ENCODE measurements around the gene TANC1.
A peak's percentile ranks its signal among the peaks of the same experiment; 100 is the strongest.

TANC1 gene

DNA sequence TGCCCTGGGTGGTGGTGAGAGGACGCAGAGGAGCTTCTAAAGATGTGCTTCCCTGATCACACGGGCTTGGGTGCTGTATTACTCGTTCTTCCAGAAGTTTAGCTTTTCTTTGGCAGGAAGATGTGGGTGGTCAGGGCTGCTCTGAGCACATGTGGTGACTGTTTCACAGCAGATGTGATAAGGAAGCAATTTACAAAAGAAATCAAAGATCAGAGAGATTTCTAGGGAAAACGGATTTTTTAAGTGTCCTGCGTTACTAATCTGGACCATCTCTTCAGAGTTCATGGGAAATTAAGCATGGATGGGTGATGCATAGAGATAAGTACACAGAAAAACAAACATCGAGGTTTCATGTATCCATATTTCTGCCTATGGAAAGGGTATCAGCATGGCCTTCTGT is 218.7 kb downstream of the TANC1 start:
- DNase-seq (ENCODE audit: insufficient read length, low spot score) (no peak), FAIRE-seq (no peak)
- no peak for TF ChIP-seq POLR2A (IDR thresholded peaks at IDR 0.05; ENCODE audit: low read depth, low read length)

DNA sequence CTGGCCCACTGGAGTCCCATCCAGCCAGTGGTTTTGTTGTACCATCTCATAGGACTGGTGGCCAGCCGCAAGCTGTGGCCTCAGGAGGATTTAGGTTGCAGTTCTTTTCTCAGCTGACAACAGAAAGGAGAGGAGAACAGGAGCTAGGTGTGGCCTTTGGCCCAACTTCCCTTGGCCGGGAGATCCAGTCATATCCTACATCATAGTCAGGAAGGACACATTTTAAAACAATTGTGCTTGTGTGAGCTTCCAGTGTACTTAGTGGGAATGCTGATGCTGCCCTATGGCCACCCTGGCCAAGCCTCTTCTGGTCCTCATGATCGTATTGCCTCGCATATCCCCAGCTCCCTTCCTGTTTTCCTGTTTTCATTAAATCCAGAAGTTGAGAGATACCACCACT is 220.0 kb downstream of the TANC1 start:
- no peak for TF ChIP-seq POLR2A (IDR thresholded peaks at IDR 0.05; ENCODE audit: low read depth, low read length)
- no peak for DNase-seq (ENCODE audit: insufficient read length, low spot score)
- FAIRE-seq = no peak

DNA sequence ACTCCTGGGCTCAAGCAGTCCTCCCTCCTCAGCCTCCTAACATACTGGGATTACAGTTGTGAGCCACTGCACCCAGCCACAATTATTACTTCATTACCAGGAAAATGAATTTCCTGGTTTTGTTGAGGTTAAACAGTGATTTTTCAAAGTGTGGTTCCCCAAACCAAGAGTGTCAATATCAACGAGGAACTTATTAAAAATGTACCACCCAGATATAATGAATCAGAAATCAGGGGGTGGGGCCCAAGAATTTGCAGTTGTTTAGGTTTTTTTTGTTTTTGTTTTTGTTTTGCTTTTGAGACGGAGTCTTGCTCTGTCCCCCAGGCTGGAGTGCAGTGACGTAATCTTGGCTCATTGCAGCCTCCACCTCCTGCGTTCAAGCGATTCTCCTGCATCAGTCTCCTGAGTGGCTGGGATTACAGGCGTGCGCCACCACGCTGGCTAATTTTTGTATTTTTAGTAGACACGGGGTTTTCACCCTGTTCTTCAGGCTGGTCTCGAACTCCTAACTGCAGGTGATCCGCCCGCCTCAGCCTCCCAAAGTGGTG is 224.0 kb downstream of the TANC1 start:
- DNase-seq (ENCODE audit: insufficient read length, low spot score) (no peak), FAIRE-seq (no peak)
- no peak for TF ChIP-seq POLR2A (IDR thresholded peaks at IDR 0.05; ENCODE audit: low read depth, low read length)

DNA sequence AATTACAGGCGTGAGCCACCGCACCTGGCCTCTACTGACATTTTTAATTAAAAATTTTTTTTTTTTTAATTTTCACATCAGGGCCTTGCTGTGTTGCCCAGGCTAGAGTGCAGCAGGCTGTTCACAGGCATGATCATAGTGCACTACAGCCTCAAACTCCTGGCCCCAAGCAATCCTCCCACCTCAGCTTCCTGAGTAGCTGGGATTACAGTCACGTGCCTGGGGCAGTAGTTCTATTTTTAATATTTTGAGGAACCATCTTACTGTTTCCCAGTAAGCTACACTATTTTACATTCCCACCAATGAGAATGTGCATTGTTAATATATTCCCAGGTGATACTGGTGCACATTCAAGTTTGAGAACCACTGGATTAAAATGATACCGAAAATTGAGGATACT is 225.4 kb downstream of the TANC1 start:
- no peak for FAIRE-seq
- no peak for DNase-seq (ENCODE audit: insufficient read length, low spot score)
- TF ChIP-seq POLR2A (IDR thresholded peaks at IDR 0.05; ENCODE audit: low read depth, low read length) = no peak

DNA sequence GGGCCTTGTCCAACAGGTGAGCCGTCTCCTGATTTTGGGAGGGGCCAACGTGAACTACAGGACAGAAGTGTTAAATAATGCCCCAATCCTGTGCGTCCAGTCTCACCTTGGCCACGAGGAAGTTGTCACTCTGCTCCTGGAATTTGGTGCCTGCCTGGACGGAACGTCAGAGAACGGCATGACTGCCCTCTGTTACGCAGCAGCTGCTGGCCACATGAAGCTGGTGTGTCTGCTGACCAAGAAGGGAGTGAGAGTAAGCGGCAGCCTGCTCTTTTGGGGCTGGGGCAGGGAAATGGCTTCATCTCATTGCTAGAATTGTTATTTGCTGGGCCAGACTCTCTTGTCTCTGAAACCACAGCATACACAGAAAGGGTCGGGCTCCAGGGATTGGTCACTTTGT is 225.8 kb downstream of the TANC1 start:
- no peak for DNase-seq (ENCODE audit: insufficient read length, low spot score)
- TF ChIP-seq POLR2A (IDR thresholded peaks at IDR 0.05; ENCODE audit: low read depth, low read length) = no peak
- no peak for FAIRE-seq

DNA sequence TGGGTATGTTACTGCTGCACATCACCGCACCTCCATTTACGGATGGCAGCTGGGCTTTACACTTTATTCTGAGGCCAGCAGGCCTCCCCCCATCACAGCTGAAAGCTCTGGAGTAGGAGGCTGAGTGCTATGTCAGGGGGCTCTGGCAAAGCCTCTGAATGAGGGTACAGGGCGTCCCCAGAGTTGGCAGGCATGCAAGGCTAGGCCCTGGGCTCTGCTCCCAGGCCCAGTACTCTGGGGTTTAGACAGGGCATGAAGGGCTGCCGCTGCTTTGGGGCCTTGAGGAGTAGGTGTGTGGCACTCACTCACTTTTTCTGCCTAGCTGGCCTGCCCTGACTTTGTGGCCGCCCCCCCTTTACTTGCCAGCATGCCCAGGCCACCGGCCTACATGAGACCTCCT is 227.3 kb downstream of the TANC1 start:
- no peak for DNase-seq (ENCODE audit: insufficient read length, low spot score)
- no peak for TF ChIP-seq POLR2A (IDR thresholded peaks at IDR 0.05; ENCODE audit: low read depth, low read length)
- FAIRE-seq = no peak

DNA sequence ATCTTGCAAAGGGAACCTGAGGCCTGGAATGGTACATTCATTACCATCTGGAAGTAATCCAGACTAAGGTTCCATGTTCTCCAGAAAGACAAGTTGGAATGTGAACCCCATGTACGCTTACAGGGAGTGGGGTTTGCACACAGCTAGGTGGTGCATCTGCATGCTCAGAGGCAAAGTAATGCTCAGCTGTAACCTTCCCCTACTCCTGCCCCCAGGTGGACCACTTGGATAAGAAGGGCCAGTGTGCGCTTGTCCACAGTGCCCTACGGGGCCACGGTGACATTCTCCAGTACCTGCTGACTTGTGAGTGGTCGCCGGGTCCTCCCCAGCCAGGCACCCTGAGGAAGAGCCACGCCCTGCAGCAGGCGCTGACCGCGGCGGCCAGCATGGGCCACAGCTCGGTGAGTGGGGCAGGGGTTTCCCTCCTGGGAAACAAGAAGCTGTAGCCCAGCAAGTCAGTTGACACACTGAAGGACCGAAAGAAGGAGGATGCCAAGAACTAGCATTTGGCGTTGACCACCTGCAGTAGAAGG is 228.0 kb downstream of the TANC1 start:
- DNase-seq (ENCODE audit: insufficient read length, low spot score) (no peak), FAIRE-seq (no peak)
- TF ChIP-seq POLR2A (IDR thresholded peaks at IDR 0.05; ENCODE audit: low read depth, low read length) = no peak

DNA sequence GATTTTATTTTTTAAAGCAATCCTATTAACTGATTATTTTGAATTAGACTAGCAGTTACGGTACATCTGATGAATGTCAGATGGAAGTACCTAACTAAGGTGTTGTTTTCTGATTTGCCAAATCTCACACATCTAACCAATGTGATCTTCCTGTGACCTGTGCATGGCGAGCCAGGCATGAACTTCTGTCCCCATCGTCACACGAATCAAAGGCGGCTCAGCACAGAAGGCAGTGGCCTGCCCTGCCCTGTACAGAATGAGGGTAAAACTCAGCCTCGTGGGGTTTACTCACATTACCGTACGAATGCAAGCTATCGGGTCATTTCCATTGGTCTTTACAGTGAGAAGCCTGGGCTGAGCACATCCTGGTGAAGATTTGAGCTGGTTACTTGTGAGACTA is 230.8 kb downstream of the TANC1 start:
- TF ChIP-seq POLR2A (IDR thresholded peaks at IDR 0.05; ENCODE audit: low read depth, low read length) = no peak
- no peak for FAIRE-seq
- DNase-seq (ENCODE audit: insufficient read length, low spot score) = no peak

DNA sequence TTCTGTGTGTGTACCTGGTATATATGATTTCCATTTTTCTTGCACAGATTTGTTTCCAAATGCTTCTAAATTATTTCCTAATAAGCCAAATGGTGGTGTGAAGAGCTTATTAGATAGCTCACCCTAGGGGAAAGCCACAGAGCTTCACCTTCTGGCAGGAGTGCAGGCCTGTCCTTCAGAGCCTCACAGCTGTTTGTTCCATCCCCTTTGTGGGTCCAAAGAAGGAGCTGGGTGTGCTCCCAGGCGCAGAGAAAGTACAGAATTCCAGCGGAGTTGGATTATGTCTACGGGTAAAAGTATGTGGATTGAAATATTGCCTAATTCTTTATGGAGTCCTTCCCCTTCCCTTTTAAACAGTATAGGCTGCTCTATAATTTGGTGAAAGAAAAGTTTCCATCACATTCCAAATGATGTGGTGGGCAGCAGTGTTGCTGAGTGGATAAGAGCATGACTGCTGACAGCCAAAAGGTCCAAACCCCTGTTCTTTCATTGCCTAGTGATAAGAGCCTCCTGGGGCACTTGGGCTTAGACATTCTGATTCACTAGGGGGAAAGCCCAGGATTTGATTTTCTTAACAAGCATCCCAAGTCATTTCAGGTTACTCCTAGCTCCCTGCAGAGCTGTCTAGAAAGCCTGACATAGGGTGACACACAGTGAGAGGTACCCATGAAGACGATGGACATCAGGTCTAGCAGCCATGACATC is 231.5 kb downstream of the TANC1 start:
- DNase-seq (ENCODE audit: insufficient read length, low spot score) (no peak), FAIRE-seq (no peak)
- no peak for TF ChIP-seq POLR2A (IDR thresholded peaks at IDR 0.05; ENCODE audit: low read depth, low read length)

DNA sequence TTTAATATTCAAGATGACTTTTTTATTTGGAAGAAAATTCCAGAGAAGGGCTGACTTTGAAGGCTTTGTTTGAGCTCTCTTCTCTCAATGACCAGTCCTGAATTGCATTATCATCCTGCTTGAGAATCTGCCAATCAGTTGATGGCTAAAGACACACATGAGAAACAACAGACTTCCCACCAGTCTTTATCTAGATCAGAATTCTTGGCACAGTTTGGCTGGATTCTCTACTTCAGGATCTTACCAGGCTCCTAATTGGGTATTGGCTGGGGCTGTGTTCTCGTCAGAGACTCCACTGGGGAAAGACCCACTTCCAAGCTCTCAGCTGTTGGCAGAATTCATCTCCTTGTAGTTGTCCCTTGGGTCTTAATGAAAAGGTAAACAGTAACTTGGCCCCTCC is 232.1 kb downstream of the TANC1 start:
- DNase-seq (ENCODE audit: insufficient read length, low spot score) = no peak
- no peak for TF ChIP-seq POLR2A (IDR thresholded peaks at IDR 0.05; ENCODE audit: low read depth, low read length)
- FAIRE-seq = no peak

DNA sequence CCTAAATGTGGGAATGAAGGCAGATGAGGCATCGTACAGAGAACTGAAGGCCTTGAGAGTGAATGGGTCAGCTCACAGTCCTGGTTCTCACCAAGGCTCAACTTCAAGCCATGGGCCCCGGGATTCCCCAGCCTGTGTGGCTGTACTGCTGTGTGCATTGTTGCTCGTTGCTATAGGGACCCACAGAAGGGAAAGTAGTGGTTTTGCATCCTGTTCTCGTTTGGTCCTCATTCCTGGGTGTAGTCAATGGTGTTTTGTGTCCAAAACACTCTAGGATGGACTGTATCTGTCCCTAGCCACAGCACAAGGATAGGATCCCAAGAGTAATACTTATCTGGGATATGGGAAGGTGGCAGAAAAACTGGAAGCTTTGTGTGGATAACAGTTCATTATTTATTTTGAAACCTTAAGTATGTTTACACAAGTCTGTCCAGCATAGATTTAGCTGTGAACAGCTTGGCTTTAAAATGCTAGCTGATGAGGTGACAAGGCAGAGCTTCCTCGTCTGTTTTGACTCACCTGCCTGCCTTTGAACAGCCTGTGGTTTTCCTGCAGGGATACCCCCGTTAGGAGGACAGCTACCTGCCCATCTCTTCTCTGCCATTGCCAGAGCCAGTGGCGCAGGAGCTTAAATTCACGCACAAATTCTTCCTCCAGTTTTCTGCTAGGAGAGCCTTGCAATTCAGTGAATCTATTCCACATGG is 233.1 kb downstream of the TANC1 start:
- TF ChIP-seq POLR2A (IDR thresholded peaks at IDR 0.05; ENCODE audit: low read depth, low read length) = no peak
- FAIRE-seq = no peak
- no peak for DNase-seq (ENCODE audit: insufficient read length, low spot score)

DNA sequence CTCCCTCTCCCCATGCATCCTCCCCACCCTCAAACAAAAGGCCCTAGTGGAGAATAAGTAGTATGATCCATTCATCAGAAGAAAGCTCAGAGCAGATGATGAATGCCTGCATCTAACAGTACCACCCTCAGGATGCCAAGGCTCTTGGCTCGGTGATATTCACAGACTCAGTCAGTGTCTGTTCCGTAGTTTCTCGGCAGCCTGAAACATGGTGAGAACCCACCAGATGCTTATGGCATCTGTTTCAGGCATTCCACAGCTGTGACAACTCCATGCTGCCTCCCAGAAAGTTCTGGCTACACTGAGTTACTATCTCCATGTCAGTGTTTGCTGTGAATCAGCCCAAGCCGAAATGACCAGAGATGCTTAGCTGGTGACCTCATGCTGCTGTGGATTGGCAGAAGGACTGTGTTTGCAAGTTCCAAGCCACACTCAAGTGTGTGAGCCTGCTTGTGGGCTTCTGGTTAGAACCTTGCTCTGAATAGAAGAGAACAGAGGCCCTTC is 234.2 kb downstream of the TANC1 start:
- FAIRE-seq (peak; percentile 98), DNase-seq (ENCODE audit: insufficient read length, low spot score) (peak; percentile 87)
- TF ChIP-seq POLR2A (IDR thresholded peaks at IDR 0.05; ENCODE audit: low read depth, low read length) = no peak

DNA sequence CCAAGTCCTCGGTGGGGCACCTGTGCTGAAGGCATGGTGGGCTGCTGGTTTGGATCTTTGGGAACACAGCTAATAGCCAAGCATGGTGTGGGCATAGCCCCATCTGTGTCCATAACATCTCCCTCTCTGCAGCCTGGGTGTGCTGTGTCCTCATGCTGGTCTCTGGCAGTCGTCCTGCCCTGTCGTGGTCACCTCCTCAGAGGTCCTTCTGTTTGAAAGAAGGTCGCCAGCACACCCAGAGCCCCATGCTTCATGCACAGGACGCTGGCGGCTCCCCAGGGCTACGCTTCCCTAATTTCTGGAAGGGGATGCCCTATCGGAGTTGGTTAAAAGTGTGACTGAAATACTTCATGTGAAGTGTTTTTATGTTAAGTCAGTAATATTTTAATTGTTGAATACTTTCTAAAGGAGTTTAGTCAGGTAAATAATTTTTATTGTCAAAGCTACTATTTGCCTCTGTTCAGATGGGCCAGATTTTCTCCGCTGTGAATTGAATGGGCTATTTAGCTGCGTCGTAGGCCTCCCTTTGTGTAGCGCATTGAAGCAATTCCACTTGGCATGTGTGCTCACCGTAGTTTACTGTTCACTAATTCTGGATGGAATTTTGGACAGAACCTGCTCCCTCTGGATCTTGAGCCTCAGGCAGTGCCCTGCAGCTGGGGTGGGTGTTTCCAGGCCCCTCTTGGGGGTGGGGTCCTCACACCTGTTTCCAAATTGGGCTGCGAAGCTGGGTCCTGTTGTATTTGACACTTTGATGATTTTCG is 236.1 kb downstream of the TANC1 start:
- no peak for FAIRE-seq
- TF ChIP-seq POLR2A (IDR thresholded peaks at IDR 0.05; ENCODE audit: low read depth, low read length) = no peak
- no peak for DNase-seq (ENCODE audit: insufficient read length, low spot score)
